ENCODE data around the gene FURIN.
"Not testable (repeated sequence)": the region's sequence is repeated elsewhere in the genome, so short reads cannot be mapped to it uniquely, and the experiment has no call there.

The FURIN gene

DNA sequence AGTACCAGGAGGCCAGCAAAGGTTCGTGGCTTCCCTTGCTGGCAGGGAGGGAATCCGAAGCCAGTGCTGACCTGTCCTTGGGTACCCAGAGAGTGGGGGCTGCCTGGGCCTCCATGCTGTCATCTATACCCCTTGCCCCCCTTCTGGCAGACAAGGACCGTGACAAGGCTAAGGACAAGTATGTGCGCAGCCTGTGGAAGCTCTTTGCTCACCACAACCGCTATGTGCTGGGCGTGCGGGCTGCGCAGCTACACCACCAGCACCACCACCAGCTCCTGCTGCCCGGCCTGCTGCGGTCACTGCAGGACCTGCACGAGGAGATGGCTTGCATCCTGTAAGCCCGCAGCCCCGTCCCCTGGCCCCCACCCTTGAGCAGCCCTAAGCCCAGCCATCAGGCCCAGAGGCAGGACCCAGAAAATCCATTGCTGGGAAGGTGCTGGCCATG lies 18.7 kb downstream of the FURIN start:
- Histone ChIP-seq H3K4me1 (ENCODE audit: control insufficient read depth in 1 of 2, insufficient read depth in 2 of 2, low read length in 2 of 2) (peaks cover 10 to 26% of the 10 kb centered on the region in 2 donors), H3K4me3 (ENCODE audit: low read depth in 1 of 2, low read length in 2 of 2) (no peak overlapping the region), H3K36me3 (ENCODE audit: control insufficient read depth in 1 of 2, insufficient read depth in 2 of 2, low read length in 2 of 2) (peaks cover 20 to 52% of the 10 kb centered on the region in 2 donors), H3K27ac (ENCODE audit: low read length) (no peak overlapping the region), H3K9me3 (ENCODE audit: control insufficient read depth in 1 of 2, low read length in 2 of 2) (no peaks in the 10 kb centered on the region), H3K27me3 (ENCODE audit: low read depth, low read length) (no peaks in the 10 kb centered on the region)

DNA sequence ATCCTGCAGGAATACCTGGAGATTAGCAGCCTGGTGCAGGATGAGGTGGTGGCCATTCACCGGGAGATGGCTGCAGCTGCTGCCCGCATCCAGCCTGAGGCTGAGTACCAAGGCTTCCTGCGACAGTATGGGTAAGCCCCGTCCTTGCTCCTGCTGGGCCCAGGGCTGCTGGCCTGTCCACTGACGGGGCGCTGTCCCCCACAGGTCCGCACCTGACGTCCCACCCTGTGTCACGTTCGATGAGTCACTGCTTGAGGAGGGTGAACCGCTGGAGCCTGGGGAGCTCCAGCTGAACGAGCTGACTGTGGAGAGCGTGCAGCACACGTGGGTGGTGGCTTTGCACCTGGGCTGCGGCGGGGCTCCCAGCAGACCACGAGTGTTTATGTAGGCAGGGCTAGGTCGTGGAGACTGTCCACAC lies 20.9 kb downstream of the FURIN start:
- H3K27ac ChIP-seq (ENCODE audit: low read length): no peak overlapping the region
- no peak overlapping the region for H3K4me3 ChIP-seq (ENCODE audit: low read depth in 1 of 2, low read length in 2 of 2)
- H3K9me3 ChIP-seq (ENCODE audit: control insufficient read depth in 1 of 2, low read length in 2 of 2): no peaks in the 10 kb centered on the region
- H3K36me3 ChIP-seq (ENCODE audit: control insufficient read depth in 1 of 2, insufficient read depth in 2 of 2, low read length in 2 of 2): peaks cover 38 to 69% of the 10 kb centered on the region in 2 donors
- no peaks in the 10 kb centered on the region for H3K27me3 ChIP-seq (ENCODE audit: low read depth, low read length)
- peaks cover 5 to 18% of the 10 kb centered on the region in 2 donors for H3K4me1 ChIP-seq (ENCODE audit: control insufficient read depth in 1 of 2, insufficient read depth in 2 of 2, low read length in 2 of 2)

DNA sequence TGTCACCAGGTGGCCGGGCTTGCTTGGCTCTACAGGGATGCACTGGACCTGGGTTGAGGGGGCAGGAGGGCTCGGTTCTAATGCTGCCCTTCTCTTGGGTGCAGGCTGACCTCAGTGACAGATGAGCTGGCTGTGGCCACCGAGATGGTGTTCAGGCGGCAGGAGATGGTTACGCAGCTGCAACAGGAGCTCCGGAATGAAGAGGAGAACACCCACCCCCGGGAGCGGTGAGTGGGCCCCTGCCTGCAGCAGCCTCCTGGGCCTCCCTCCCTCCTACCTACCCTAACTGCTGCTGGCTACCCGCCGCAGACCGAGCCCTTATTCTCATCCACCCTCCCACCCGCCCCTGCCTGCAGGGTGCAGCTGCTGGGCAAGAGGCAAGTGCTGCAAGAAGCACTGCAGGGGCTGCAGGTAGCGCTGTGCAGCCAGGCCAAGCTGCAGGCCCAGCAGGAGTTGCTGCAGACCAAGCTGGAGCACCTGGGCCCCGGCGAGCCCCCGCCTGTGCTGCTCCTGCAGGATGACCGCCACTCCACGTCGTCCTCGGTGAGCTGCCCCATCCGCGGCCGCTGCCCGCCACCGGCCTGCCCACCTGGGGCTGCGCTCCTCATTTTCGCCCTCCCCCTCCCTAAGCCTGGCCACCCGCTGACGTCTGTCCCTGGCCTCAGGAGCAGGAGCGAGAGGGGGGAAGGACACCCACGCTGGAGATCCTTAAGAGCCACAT lies 21.5 kb downstream of the FURIN start:
- H3K9me3 ChIP-seq (ENCODE audit: control insufficient read depth in 1 of 2, low read length in 2 of 2): no peaks in the 10 kb centered on the region
- no peak overlapping the region for H3K4me3 ChIP-seq (ENCODE audit: low read depth in 1 of 2, low read length in 2 of 2)
- H3K27ac ChIP-seq (ENCODE audit: low read length): no peak overlapping the region
- peaks cover 2 to 16% of the 10 kb centered on the region in 2 donors for H3K4me1 ChIP-seq (ENCODE audit: control insufficient read depth in 1 of 2, insufficient read depth in 2 of 2, low read length in 2 of 2)
- H3K27me3 ChIP-seq (ENCODE audit: low read depth, low read length): no peaks in the 10 kb centered on the region
- H3K36me3 ChIP-seq (ENCODE audit: control insufficient read depth in 1 of 2, insufficient read depth in 2 of 2, low read length in 2 of 2): peaks cover 38 to 71% of the 10 kb centered on the region in 2 donors

DNA sequence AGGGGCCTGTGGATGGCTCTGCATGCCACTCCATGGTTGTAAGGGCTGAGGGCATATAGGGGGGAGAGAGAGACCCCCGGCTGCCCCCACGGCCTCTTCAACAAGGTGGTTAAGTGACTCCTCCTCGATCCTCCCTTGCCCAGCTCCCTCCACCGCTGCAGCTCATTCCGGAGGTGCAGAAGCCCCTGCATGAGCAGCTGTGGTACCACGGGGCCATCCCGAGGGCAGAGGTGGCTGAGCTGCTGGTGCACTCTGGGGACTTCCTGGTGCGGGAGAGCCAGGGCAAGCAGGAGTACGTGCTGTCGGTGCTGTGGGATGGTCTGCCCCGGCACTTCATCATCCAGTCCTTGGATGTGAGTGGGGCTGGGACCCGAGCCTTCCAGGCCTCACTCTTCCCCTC lies 22.5 kb downstream of the FURIN start:
- peaks cover 38 to 80% of the 10 kb centered on the region in 2 donors for H3K36me3 ChIP-seq (ENCODE audit: control insufficient read depth in 1 of 2, insufficient read depth in 2 of 2, low read length in 2 of 2)
- peaks cover 0 to 7% of the 10 kb centered on the region in 2 donors for H3K4me1 ChIP-seq (ENCODE audit: control insufficient read depth in 1 of 2, insufficient read depth in 2 of 2, low read length in 2 of 2)
- H3K9me3 ChIP-seq (ENCODE audit: control insufficient read depth in 1 of 2, low read length in 2 of 2): no peaks in the 10 kb centered on the region
- no peak overlapping the region for H3K4me3 ChIP-seq (ENCODE audit: low read depth in 1 of 2, low read length in 2 of 2)
- H3K27ac ChIP-seq (ENCODE audit: low read length): no peak overlapping the region
- no peaks in the 10 kb centered on the region for H3K27me3 ChIP-seq (ENCODE audit: low read depth, low read length)

DNA sequence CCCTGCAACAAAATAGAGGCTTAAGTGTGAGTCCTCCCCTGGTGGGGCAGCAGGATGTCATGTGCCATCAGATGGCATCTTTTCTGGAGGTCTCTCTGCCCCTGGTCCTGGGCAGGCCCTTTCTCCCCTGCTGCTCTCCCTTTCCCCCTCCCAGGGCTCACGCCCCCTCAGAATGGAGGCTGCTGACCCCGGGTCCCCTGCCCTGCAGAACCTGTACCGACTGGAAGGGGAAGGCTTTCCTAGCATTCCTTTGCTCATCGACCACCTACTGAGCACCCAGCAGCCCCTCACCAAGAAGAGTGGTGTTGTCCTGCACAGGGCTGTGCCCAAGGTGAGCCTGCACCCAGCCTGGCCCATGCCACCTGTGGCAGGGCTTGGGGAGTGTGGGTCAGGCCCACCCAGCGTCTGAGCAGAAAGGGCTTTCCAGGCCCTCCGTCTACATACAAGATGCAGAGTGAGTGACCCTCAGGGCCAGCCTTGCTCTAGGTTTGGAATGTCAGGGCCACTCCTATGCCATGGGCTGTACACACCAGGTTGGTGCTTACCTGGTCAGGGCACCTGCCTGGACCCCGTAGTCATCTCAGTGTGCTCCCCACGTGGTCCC lies 23.1 kb downstream of the FURIN start:
- H3K4me3 ChIP-seq (ENCODE audit: low read depth in 1 of 2, low read length in 2 of 2): no peak overlapping the region
- H3K36me3 ChIP-seq (ENCODE audit: control insufficient read depth in 1 of 2, insufficient read depth in 2 of 2, low read length in 2 of 2): peaks cover 38 to 81% of the 10 kb centered on the region in 2 donors
- H3K9me3 ChIP-seq (ENCODE audit: control insufficient read depth in 1 of 2, low read length in 2 of 2): no peaks in the 10 kb centered on the region
- H3K27me3 ChIP-seq (ENCODE audit: low read depth, low read length): no peaks in the 10 kb centered on the region
- H3K27ac ChIP-seq (ENCODE audit: low read length): no peak overlapping the region
- peaks cover 0 to 1% of the 10 kb centered on the region in 2 donors for H3K4me1 ChIP-seq (ENCODE audit: control insufficient read depth in 1 of 2, insufficient read depth in 2 of 2, low read length in 2 of 2)

DNA sequence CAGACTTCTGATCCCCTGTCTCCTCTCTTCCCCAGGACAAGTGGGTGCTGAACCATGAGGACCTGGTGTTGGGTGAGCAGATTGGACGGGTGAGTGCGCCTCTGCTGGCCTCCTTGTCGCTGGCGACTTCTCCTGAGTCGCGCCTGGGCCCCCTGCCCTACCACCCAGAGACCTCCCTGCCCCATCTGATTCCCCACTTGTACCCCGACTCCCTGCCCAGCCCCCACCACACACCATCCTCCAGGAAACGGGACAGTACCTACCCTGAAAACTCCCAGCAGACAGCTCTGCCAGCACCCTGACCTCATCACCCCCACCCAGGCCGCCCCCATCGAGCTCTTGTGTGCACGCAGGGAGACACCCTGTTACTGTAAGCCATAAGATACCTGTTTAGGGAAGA lies 23.6 kb downstream of the FURIN start:
- Histone ChIP-seq H3K27me3 (ENCODE audit: low read depth, low read length) (no peaks in the 10 kb centered on the region), H3K36me3 (ENCODE audit: control insufficient read depth in 1 of 2, insufficient read depth in 2 of 2, low read length in 2 of 2) (peaks cover 34 to 78% of the 10 kb centered on the region in 2 donors), H3K27ac (ENCODE audit: low read length) (no peak overlapping the region), H3K9me3 (ENCODE audit: control insufficient read depth in 1 of 2, low read length in 2 of 2) (no peaks in the 10 kb centered on the region), H3K4me1 (ENCODE audit: control insufficient read depth in 1 of 2, insufficient read depth in 2 of 2, low read length in 2 of 2) (no peaks in the 10 kb centered on the region), H3K4me3 (ENCODE audit: low read depth in 1 of 2, low read length in 2 of 2) (no peak overlapping the region)

DNA sequence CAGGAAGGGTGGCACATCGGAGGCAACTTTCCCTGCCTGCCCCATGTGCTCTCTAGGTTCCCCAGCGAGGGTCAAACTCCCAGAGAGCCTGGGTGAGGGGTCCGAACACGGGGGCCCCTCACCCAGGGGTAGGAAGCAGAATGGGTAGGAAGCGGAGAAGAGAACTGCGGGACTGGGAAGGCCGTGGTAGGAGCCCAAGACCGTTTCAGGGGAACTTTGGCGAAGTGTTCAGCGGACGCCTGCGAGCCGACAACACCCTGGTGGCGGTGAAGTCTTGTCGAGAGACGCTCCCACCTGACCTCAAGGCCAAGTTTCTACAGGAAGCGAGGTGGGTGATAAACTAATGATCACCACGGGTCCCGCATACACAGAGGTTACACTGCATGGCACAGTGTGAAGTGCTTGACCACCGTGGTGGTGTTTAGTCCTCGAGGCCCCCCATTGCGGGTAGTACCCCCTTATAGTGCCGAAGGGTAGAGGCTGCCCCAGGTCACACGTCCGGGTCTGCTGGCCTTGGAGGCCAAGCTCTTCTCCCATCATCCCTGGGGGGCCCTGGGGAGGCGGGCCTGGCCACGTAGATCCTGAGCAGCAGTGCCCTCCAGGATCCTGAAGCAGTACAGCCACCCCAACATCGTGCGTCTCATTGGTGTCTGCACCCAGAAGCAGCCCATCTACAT lies 24.2 kb downstream of the FURIN start:
- H3K27me3 ChIP-seq (ENCODE audit: low read depth, low read length): no peaks in the 10 kb centered on the region
- H3K36me3 ChIP-seq (ENCODE audit: control insufficient read depth in 1 of 2, insufficient read depth in 2 of 2, low read length in 2 of 2): peaks cover 34 to 72% of the 10 kb centered on the region in 2 donors
- H3K9me3 ChIP-seq (ENCODE audit: control insufficient read depth in 1 of 2, low read length in 2 of 2): no peaks in the 10 kb centered on the region
- no peak overlapping the region for H3K27ac ChIP-seq (ENCODE audit: low read length)
- H3K4me3 ChIP-seq (ENCODE audit: low read depth in 1 of 2, low read length in 2 of 2): no peak overlapping the region
- no peaks in the 10 kb centered on the region for H3K4me1 ChIP-seq (ENCODE audit: control insufficient read depth in 1 of 2, insufficient read depth in 2 of 2, low read length in 2 of 2)

DNA sequence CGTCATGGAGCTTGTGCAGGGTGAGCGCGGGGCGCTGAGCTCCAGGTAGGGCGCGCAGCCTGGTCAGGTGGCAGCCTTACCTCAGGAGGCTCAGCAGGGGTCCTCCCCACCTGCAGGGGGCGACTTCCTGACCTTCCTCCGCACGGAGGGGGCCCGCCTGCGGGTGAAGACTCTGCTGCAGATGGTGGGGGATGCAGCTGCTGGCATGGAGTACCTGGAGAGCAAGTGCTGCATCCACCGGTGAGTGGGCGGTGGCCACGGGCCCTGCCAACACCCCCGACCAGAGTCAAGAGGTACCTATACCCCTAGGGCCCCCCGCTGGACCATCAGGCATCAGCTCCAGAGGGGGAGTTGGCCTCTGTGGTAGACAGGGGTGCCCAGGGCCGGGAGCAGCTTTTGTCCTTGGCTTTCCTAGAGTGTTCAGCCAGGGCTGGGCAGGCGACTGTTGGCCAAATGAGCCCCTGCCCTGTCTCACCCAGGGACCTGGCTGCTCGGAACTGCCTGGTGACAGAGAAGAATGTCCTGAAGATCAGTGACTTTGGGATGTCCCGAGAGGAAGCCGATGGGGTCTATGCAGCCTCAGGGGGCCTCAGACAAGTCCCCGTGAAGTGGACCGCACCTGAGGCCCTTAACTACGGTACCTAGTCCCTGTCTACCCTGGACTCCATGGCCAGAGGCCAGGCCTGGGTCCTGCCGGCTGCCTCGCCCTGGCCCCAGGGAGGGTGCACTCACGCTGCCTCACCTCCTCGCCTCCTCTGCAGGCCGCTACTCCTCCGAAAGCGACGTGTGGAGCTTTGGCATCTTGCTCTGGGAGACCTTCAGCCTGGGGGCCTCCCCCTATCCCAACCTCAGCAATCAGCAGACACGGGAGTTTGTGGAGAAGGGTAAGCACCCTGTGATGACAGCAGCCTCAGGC lies 25.0 kb downstream of the FURIN start:
- no peaks in the 10 kb centered on the region for H3K4me1 ChIP-seq (ENCODE audit: control insufficient read depth in 1 of 2, insufficient read depth in 2 of 2, low read length in 2 of 2)
- no peaks in the 10 kb centered on the region for H3K9me3 ChIP-seq (ENCODE audit: control insufficient read depth in 1 of 2, low read length in 2 of 2)
- no peak overlapping the region for H3K4me3 ChIP-seq (ENCODE audit: low read depth in 1 of 2, low read length in 2 of 2)
- peaks cover 34 to 64% of the 10 kb centered on the region in 2 donors for H3K36me3 ChIP-seq (ENCODE audit: control insufficient read depth in 1 of 2, insufficient read depth in 2 of 2, low read length in 2 of 2)
- no peak overlapping the region for H3K27ac ChIP-seq (ENCODE audit: low read length)
- no peaks in the 10 kb centered on the region for H3K27me3 ChIP-seq (ENCODE audit: low read depth, low read length)

DNA sequence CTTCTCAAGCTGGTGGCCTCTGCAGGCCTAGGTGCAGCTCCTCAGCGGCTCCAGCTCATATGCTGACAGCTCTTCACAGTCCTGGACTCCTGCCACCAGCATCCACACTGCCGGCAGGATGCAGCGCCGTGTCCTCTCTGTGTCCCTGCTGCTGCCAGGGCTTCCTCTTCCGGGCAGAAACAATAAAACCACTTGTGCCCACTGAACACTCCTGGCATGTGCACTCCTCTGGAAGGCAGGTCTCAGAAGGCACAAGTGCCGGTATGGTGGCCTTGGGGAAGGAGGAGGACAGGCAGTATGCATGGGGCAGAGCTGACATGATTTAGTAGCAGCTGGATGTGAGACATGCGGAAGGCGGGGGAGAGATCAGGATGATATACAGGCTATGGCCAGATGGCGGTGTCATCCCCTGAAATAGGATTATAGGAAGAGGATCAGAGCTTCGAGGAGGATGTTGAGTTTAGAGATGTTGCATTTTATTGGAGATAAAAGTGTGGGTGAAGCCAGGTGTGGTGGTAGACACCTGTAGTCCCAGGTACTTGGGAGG lies 27.3 kb downstream of the FURIN start:
- H3K9me3 ChIP-seq (ENCODE audit: control insufficient read depth in 1 of 2, low read length in 2 of 2): no peaks in the 10 kb centered on the region
- H3K27me3 ChIP-seq (ENCODE audit: low read depth, low read length): no peaks in the 10 kb centered on the region
- H3K27ac ChIP-seq (ENCODE audit: low read length): no peak overlapping the region
- peaks cover 26 to 47% of the 10 kb centered on the region in 2 donors for H3K36me3 ChIP-seq (ENCODE audit: control insufficient read depth in 1 of 2, insufficient read depth in 2 of 2, low read length in 2 of 2)
- H3K4me3 ChIP-seq (ENCODE audit: low read depth in 1 of 2, low read length in 2 of 2): no peak overlapping the region
- H3K4me1 ChIP-seq (ENCODE audit: control insufficient read depth in 1 of 2, insufficient read depth in 2 of 2, low read length in 2 of 2): no peaks in the 10 kb centered on the region

DNA sequence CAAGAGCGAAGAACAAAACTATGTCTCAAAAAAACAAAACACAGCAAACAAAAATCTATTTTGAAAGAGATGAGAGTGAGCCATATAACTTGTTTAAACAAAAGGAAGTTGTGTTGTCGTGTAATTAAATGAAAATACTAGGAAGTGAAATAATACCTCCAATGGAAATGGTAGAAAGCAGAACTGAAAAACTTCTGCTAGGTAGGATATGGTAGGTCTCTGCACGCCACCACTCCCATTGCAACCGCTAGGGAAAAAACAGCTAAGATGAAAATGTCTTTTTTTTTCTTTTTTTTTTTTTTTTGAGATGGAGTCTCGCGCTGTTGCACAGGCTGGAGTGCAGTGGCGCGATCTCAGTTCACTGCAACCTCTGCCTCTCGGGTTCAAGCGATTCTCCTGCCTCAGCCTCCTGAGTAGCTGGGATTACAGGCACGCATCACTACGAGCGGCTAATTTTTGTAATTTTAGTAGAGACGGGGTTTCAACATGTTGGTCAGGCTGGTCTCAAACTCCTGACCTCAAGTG lies 28.8 kb downstream of the FURIN start:
- H3K4me3 ChIP-seq (ENCODE audit: low read depth in 1 of 2, low read length in 2 of 2); H3K27ac ChIP-seq (ENCODE audit: low read length); H3K9me3 ChIP-seq (ENCODE audit: control insufficient read depth in 1 of 2, low read length in 2 of 2); H3K4me1 ChIP-seq (ENCODE audit: control insufficient read depth in 1 of 2, insufficient read depth in 2 of 2, low read length in 2 of 2); H3K27me3 ChIP-seq (ENCODE audit: low read depth, low read length): not testable (repeated sequence)
- peaks cover 17 to 32% of the 10 kb centered on the region in 2 donors for H3K36me3 ChIP-seq (ENCODE audit: control insufficient read depth in 1 of 2, insufficient read depth in 2 of 2, low read length in 2 of 2)
